Activated CD4-positive, CD25-positive, alpha-beta regulatory T cell treated with anti-CD3 and anti-CD28 coated beads, Interleukin-2, amount 50 U/mL, for 24 hours (primary cell): ENCODE measurements around the gene EZR.
A peak's percentile ranks its signal among the peaks of the same experiment; 100 is the strongest.

Source experiments
- ATAC-seq, 2 donors: fragments of 150-1000 bp; cut with Tn5 transposase; one replicate each; pipeline ENCODE4 v1.10.0; 2021; ENCODE audit warnings: mild to moderate bottlenecking in 1 of 2, moderate library complexity in 1 of 2

Gene EZR

DNA sequence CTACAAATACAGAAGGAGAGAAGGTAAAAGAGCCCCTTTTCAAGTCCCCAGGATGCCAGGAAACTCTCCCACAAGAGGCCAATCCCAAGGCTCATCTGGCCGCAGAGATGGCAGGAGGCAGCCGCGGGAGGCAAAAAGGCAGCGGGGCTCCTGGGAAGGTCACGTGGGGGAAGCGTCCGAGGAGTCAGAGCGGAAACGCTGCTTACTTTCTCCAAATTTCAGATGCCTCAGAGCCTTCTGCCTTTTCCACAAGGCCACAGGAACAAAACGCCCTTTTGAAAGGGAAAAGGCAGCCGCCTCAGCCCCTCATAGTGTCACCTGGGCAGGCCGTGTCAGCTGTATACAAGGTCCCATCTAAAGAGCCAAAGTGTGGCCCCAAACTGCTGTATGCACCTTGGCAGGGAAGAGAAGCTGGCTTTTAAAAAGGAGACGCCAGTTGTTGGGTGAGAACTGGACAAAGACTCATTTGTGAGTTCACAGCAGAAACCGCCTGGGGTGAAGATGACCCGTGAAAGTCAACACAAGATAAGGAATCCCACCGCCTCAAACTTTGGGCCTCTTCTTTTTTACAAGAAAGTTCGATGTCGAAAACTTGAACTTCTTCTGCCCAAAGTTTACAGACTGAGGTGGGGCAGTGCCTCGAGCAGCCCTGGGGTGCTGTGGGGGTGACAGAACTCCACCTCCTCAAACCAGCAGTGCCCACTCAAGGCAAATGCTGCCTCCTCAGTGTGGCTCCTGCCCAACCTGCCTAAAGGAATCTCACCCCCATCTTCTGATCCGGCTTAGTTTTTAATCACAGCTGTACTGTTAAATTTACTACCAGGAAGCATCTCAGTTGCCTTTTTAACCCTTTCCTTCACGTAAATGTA is 45.4 kb downstream of the EZR start:
- ATAC-seq, result no peak

DNA sequence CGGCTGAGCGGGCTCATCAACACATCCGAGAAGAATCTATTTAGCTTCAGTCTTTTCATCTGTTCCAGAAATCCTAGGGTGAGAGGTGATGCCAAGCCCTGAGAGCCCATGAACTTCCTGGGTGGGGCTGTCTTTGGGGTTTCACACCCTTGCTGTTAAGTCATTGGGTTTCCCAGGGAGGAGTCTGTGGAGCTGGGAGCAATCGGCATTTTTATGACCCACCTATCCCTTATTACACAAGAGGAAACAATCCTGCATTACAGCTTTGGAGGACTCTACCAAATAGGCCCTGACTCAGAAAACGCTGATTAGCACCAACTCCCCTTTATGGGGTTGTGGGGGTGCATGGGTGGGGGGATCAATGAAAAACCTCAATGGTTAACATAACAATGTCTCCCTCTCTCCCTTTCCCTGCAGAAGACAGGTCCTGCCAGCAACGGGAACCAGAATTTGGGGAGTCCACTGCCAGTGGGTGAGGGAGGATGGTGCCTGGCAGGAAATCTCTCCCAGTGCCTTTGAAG is 46.3 kb downstream of the EZR start:
- no peak for ATAC-seq

DNA sequence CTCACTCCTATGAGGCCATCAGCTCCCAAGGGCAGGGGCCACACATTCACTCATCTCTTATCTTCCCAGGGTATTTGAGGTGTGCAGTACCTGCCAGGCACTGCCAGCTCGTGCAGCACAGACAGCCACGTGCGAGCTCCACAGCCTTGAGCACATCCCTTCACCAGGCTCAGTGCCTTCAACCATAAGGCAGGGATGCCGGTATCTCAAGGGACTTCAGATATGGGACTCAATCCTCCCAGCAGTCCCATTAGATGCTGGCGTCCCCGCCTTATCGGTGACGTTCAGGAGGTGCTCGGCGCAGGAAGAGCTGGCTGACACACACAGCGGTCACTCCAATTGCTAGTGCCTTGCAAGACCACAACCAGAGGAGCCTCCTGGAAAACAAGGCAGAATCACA is 47.0 kb downstream of the EZR start:
- no peak for ATAC-seq

DNA sequence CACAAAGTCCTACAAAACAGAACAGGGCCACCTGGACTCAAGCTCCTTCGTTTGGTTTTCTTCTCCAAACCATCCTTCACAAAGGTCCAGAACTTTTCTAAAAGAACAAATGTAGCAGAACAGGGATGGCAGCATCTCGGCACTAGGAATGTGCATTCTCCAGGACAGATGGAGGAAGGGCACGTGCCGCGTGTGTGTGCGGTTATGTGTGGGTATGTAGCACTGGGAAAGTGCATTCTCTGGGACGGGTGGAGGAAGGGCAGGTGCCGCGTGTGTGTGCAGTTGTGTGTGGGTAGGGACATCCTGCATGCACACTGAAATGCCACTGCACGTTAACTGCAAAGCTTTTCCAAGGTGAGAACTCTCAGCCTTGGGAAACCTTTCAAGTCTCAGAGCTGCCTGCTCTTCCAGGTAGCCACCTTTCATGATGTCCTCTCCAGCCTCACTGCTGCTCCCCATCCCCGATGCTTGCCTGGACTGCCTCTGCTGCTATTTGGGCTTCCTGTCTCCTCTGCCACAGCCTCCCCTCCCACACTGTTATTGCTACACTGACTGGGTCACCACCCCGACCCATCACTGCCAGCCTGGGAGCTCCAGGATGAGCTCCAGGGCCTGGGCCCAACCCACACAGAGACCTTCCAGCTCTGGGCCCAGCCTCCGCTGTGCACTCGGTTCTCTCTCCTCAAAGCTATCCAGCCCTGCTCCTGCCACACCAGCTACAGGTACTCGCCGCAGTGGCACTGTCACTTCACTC is 47.6 kb downstream of the EZR start:
- no peak for ATAC-seq

DNA sequence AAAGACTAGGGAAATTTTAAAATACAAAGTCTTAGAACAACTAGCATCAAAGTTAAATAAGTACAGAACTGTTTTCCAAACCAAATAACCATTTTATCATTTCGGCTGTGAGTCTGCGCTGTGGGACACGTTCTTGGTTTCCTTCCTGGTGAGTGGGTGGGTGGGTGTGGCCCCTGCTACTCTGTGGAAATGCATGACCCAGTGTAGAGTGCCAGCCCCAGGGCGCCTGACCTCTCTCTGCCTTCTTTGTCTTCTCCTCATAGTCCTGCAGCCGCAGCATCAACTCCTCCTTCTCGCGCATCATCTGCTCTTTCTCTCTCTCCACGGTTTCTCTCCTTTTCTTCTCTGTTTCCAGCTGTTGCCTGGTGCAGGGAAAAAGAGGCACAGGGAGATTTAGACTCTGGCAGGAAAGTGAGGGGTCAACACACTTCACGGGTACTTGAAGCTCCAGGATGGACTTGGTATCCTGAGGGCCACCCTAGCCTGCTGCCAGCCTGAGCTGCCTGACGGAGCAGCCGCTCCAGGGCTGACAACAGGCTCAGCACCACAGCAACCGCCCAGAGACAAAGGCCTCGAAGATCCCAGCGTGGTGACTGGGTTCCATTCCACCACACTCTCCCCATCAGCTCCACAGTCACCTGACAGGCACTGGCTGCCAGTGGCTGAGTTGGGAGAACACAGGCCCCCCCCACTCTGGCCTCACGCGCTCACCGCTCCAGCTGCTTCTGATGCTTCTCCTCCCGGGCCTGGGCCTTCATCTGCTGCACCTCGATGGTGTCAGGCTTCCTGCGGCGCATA is 48.4 kb downstream of the EZR start:
- ATAC-seq, result no peak

DNA sequence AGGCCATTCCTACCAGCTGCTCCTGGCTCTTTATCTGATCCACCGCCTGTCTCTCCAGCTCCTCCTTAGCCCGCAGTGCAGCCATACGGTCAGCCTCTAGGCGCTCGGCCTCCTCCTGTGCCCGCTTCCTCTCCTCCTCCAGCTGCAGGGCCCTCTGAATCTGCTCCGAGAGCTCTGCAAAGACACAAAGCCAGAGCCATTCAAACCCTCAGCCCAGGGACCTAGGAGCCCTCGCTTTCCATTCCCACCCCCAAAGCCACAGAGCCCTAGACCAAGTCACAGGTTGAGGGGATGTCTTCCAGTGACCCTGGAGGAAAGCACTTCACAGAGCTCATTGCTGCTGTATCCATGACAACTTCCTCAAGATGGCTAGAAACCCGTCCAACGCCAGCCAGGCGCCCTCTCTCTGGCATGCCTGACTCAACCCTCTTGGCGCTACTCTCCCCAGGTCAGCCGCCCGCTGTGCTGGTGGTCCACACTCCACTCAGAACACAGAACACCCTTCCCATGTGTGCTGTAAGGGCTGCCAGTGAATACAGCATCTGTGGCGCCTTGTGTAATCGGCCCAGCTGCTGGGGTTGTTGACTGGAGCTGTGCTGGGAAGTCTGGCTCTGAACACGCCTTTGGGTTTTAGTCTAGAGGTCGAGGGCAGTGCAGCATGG is 49.3 kb downstream of the EZR start:
- ATAC-seq, result no peak

DNA sequence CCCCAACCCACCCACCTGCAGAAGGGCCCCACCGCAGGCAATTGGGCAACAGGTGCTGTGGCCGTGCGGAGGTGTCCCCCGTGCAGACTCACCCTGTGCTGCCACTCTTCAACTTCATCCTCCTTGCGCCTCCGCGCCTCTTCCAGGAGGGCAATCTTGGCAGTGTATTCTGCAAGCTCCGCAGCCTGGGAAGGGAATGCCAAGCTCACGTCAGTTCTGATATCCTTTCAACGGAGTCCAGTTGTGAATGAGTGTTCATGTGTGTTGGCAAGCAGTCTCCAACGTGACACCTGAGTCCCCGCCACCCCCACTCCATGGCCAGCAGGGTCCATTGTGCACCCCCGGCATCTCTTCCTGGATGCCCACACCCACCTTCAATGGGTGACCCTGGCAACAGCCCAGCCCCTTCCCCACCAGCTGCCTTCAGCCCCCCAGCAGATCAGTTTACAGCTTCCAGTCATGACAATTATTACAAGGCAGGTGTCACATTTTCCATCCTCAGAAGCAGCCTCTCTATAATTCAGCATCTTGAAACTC is 49.9 kb downstream of the EZR start:
- ATAC-seq, result no peak

DNA sequence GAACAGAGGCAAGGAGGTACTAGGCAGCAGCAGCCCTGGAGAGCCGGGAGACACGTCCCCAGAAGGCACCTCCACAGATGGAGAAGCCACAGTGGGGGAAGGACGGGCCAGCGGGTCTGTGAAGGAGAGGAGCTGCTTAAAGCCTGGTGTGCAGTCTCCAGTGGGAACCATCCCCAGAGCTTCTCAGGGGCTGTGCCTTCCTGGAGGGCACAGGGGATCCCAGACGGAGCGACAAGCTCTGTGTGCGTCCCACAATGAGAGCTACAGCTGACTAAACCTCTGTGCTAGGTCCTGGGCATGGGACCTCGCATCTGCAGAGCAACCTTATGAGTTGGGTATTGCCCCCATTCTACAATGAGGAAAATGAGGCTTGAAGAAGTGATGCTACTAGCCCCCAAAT is 50.7 kb downstream of the EZR start:
- ATAC-seq, result no peak

DNA sequence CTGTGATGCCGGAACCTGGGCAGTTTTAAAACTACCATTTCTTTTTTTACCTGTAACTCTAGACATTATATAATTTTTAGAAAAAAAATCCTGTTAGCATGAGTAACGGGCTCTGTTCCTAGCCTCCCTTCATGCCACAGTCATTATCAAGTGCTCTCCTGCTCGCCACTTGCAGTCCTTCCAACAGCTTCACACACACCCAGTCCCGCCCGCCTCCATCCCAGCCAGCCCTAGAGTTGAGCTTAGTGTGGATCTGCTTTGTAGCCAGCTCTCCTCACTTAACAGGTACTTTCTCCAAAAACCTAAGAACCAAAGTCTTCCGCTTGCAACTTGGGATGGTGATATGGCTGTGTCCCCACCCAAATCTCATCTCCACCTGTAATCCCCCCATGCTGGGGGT is 51.5 kb downstream of the EZR start:
- no peak for ATAC-seq

DNA sequence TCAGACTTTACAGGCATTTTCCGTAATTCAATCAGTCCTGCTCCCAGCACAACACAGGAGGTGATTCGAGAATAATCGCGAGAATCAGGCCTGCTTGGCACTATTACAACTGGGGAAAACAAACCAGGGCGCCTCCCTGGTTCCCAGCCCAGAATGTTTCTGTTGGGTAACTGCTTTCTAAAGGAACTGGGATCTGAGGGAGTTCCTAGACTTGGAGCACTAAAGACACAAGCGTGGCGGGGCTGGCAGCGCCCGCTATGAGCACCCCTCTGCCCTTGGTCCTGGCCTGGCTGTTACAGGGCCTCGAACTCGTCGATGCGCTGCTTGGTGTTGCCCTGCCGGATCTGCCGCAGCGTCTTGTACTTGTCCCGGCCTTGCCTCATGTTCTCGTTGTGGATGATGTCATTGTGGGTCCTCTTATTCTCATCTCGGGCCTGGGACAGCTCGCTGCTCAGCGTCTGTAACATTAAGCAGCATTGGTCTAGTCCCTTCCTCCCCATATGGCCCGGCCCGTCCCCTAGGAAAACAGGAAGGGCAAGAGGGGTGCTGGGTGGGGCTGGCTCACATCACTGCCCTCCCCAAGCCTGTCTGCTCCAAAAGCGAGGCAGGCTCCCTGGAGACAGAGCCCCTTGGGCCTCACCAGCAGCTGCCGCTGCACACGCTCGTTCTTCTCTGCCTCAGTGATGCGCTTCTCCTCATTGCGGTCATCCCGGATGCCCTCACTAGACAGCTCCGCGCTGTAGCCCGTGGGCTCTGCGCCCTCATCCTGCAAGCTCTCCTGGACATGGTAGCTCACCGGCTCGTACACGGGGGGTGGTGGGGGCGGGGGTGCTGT is 52.3 kb downstream of the EZR start:
- no peak for ATAC-seq

DNA sequence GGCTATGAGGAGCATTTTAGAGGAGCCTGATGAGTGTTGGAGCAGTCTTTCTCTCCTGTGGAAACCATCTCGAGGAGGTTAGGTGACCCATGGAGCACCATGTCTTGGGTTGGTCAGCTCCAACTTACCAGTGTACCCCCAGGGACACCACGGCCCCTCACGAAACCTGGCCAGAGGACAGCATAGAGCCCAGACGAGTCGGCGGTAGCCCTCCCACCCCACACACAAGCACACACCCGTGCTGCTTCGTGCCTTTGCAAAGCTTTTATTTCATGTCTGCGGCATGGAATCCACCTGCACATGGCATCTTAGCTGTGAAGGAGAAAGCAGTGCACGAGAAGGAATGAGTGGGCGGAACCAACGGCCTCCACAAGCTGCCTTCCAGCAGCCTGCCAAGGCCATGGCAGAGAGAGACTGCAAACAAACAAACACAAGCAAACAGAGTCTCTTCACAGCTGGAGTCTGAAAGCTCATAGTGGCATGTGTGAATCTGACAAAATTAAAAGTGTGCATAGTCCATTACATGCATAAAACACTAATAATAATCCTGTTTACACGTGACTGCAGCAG is 53.6 kb downstream of the EZR start:
- ATAC-seq, result no peak

DNA sequence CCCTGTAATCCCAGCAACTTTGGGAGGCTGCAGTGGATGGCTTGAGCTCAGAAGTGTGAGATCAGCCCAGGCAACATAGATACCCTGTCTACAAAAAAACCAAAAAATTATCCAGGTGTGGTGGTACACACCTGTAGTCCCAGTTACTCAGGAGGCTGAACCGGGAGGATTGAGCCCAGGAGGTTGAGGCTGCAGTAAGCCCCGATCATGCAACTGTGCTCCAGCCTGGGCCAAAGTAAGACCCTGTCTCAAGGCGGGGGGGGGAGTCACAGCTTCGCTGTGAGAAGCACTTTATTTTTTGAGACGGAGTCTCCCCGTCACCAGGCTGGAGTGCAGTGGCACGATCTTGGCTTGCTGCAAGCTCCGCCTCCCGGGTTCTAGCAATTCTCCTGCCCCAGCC is 54.2 kb downstream of the EZR start:
- peak in 1 of 2 donors; percentile 5 for ATAC-seq

DNA sequence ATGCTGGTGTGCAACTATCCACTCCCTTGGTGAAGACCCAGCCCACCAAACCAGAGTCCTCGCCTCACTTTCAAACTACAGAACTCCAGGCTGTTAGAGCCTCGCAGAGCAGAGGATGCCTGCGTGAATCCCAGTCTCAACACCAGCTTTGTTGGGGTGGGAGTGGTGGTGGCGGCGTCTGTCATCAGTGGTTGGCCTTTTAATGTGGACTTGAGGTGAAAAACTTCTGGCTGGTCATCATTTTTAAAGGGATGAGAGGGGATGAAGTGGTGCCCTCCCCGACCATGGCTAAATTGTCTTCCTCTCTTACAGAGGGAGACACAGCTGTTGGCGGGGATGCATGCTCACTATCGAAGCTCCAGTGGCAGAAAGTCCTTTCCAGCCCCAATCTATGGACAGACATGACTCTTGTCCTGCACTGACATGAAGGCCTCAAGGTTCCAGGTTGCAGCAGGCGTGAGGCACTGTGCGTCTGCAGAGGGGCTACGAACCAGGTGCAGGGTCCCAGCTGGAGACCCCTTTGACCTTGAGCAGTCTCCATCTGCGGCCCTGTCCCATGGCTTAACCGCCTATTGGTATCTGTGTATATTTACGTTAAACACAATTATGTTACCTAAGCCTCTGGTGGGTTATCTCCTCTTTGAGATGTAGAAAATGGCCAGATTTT is 54.9 kb downstream of the EZR start:
- ATAC-seq, result no peak

DNA sequence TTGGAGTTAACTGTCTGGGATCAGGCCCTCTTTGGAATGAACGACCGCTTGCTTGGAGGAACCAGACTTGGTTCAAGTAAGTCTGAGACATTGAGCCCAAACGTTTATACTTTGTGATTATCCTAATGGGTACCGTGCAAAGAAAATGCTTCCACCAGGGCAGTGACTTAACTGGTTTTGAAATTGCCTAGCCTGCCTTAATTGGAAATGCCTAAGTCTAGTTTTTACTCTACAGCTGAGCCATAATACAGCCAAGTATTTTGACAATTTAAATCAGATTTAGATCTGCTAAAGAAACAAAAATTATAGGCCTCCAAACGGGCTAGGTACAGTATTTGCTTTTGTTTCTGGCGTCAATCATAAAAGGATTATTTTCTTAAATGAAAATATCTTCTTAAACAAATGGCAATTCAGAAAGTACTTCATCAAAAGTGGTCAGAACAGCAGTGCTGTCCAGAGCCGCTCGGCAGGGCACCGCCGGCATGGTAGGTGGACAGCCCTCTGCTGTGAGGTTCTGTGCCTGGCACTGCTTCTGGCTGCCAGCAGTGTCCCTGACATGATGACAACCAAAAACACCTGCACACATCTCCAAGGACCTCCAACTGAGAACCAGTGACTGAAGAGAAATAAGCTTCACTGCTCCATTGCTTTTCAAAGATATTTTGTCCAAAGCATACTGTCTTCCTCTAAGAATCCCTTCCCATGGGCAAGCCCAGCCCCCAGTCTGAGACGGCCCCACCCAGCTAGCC is 55.6 kb downstream of the EZR start:
- peak in 1 of 2 donors; percentile 13 for ATAC-seq

DNA sequence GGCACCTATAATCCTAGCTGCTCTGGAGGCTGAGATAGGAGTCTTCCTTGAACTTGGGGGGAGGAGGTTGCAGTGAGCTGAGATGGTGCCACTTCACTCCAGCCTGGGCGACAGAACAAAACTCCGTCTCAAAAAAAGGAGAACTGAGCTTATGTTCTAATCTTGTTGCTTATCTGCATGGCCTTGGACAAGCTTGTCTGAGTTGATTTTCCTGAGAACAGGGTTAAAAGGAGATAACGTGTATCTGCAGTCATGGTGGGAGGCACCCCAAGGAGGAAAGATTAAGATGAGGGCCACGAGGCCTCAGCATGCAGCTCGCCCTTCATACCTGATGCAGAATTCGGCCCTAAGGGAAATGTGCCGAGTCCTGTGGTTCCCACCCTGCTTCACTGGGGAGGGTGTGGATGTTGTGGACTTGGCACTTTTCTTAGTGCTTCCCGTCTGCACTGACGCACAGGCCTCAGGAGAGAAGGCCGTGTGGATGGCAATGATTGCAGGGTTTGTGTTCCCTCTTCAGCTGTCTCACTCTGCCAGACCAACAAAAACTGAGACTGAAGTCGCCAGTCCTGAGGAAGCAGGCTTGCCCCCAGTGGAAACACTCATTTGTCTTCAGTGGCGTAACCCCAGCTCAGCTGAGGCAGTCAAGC is 56.3 kb downstream of the EZR start:
- ATAC-seq, result no peak

DNA sequence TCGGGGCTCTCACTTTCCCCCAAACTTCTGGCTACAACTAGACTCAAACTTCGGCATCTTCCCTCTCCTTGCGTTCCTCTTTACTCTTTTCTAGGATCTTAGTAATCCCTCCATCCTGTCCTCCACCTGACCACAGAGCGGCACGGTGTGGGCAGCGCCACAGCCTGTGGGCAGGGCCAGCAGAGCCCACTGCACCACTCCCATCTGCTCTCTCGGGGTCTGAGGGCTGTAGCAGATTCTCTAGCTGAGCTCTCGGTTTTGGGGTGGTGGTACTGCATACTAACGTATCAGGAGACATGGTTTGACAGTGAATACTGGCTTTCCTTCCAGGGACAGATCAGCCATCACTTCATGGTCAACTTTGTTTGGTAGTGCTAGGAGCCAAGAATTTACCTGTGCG is 57.4 kb downstream of the EZR start:
- no peak for ATAC-seq

DNA sequence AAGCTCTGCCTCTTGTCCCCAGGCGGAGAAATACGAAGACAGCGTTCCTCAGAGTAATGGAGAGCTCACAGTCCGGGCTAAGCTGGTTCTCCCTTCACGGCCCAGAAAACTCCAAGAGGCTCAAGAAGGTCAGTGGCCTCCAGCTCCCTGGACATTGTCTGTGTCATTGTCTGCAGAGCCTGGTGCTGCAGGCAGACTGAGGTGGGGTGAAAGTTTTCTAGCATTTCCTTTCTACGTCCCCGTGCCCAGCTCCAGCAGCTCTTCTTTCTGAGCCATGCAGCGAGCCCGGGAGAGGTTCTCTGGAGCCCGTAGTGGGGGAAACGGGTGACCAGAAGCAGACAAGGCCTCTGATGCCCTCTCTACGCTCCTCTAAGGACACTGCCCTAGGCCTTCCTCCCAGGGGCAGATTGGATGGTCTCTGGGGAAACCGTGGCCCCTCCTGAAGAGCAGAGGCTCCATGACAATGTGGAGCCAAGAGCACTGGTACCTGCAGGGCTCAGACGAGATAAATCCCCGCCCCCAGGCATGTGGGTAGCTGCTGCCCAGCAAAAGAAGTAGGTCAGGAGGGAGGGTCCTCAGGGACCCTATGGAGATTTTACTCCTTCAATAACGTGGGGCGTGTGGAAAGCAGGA is 58.4 kb downstream of the EZR start:
- no peak for ATAC-seq

DNA sequence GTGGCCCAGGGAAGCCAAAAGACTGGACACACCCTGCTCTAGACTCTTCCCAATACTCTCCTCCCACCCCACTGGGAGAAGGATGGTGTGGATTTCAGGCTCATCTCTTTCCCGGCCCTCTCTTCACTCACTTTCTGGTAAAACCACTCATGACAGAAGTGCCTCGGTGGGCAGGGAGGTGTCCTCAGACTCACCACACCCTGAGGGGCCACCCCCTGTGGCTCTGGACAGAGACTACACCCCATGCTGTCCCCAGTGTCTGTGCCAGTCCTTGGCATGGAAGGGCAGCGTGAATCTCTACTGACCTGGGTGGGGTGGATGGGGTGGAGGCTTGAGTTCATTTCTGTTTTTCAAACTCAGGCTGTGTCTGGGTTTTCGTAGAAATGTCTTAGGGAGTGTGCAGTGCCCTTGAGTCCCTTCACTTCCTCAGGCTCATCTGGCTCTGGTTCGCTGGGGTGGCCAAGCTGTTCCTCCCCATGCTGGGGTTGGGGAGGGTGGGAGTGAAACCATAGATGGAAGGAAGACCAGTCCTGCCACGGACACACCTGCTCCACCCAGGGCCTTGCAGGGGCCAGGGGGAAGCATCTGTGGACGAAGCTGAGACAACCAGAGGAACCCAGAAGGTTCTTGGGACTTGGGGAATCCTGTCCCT is 59.1 kb downstream of the EZR start:
- ATAC-seq, result no peak
